ENCODE data around the gene POMGNT1. TPM values are rescaled to one million over a fixed set of nuclear protein-coding genes. Genes with fewer than 3 reads are reported as not detected.

The POMGNT1 gene
- total and polyA plus RNA-seq, 10 of the 15 experiments (the other 5 are each of a cell fraction or from before 2014, with no cell fraction given): 8.6 to 35.2 (median 29.5) TPM

GRCh38 chr1:46169811-46170454, 28.3 kb downstream of the POMGNT1 start (continued):
- TF ChIP-seq RB1 (IDR thresholded peaks at IDR 0.05; ENCODE audit: borderline replicate concordance) (no peak), TCF7 (IDR thresholded peaks at IDR 0.05; ENCODE audit: borderline replicate concordance) (no peak), YY1 (IDR thresholded peaks at IDR 0.05; ENCODE audit: low read depth, low read length) (no peak), ZNF207 (IDR thresholded peaks at IDR 0.05; ENCODE audit: borderline replicate concordance) (no peak), BCL11A (IDR thresholded peaks at IDR 0.05; ENCODE audit: low read depth, low read length) (no peak), SREBF2 (IDR thresholded peaks at IDR 0.05; ENCODE audit: low read length) (no peak), RELA (IDR thresholded peaks at IDR 0.05; ENCODE audit: borderline replicate concordance, partially characterized antibody) (no peak), IKZF2 (IDR thresholded peaks at IDR 0.05) (no peak), KLF5 (IDR thresholded peaks at IDR 0.05; ENCODE audit: partially characterized antibody) (no peak), BACH1 (IDR thresholded peaks at IDR 0.05; ENCODE audit: borderline replicate concordance) (no peak), CEBPB (IDR thresholded peaks at IDR 0.05; ENCODE audit: borderline replicate concordance in 1 of 2, low read depth in 2 of 2, low read length in 2 of 2) (no peak), SUZ12 (IDR thresholded peaks at IDR 0.05; ENCODE audit: unreplicated experiment) (no peak)

- ATAC-seq: no peak
- intact Hi-C loops (cut with micrococcal nuclease; ENCODE audit: unreplicated experiment): no loop called here
- FAIRE-seq: no peak
- WGBS (ENCODE audit: insufficient coverage, insufficient replicate concordance, low lambda C conversion rate, missing lambda C conversion rate): 46% methylated on average over 1 of the region's 1 CpG
- POLR2A ChIA-PET: interaction anchor here (1.4 kb wide), 1 partner anchor 34 kb away, joined by 4 read pairs; no protein-coding TSS in a partner anchor
- DNase-seq (ENCODE audit: low read depth, low spot score): no peak
- Histone ChIP-seq H3K27ac (ENCODE audit: control insufficient read depth, insufficient read depth) (no peak overlapping the region), H3K4me1 (ENCODE audit: control insufficient read depth, insufficient read depth, low read length) (peaks cover 17% of the 10 kb centered on the region), H3K4me3 (no peak overlapping the region), H4K20me1 (ENCODE audit: control insufficient read depth, insufficient read depth) (no peaks in the 10 kb centered on the region; the same call in 1 of the 2 replicates), H3K9ac (ENCODE audit: control insufficient read depth, insufficient read depth, low read length) (no peak overlapping the region), H3K9me3 (replicated peaks; ENCODE audit: control insufficient read depth, insufficient read depth, low read length) (no peaks in the 10 kb centered on the region), H2AFZ (ENCODE audit: control insufficient read depth, low read depth, low read length) (no peak overlapping the region), H3K27me3 (replicated peaks in 1 of 2; ENCODE audit: control insufficient read depth in 2 of 2, insufficient read depth in 2 of 2, low read length in 1 of 2) (no peaks in the 10 kb centered on the region; a peak in 1 of 4 replicates), H3K4me2 (ENCODE audit: control insufficient read depth, insufficient read depth) (no peak overlapping the region), H3K79me2 (ENCODE audit: control insufficient read depth, insufficient read depth, low read length) (no peaks in the 10 kb centered on the region), H3K36me3 (ENCODE audit: control insufficient read depth in 2 of 2, insufficient read depth in 2 of 2, low read length in 1 of 2) (no peaks in the 10 kb centered on the region)
- BruUV-seq (replicated peaks): no TSS peak
- CTCF ChIA-PET: interaction anchor here (0.7 to 17.5 kb wide), 5 partner anchors 10 to 131 kb away, joined by 3 to 293 read pairs (median 5); no protein-coding TSS in a partner anchor
- RAD21 ChIA-PET (ENCODE audit: unreplicated experiment): interaction anchor here (0.7 kb wide), 1 partner anchor 127 kb away, joined by 3 read pairs; no protein-coding TSS in a partner anchor
- SMC1A ChIA-PET (ENCODE audit: uncharacterized antibody, unreplicated experiment): interaction anchor here (0.8 to 1.4 kb wide), 2 partner anchors 17 to 34 kb away, joined by 3 read pairs; no protein-coding TSS in a partner anchor
- in situ Hi-C loops (cut with MboI): no loop called here
- TF ChIP-seq MTA2 (IDR thresholded peaks at IDR 0.05; ENCODE audit: low read depth): no peak
- TF ChIP-seq CEBPZ (IDR thresholded peaks at IDR 0.05; ENCODE audit: low read depth, low read length): no peak
- no peak for TF ChIP-seq YBX1 (IDR thresholded peaks at IDR 0.05)
- no peak for TF ChIP-seq SMC3 (IDR thresholded peaks at IDR 0.05; ENCODE audit: borderline replicate concordance, low read length)
- no peak for TF ChIP-seq TCF3 (IDR thresholded peaks at IDR 0.05; ENCODE audit: borderline replicate concordance, insufficient read depth, low read depth, low read length)
- no peak for TF ChIP-seq ZNF622 (IDR thresholded peaks at IDR 0.05)
- TF ChIP-seq ESRRA (IDR thresholded peaks at IDR 0.05; ENCODE audit: low read length): no peak
- TF ChIP-seq BCL11A (IDR thresholded peaks at IDR 0.05; ENCODE audit: low read depth, low read length): no peak
- TF ChIP-seq TAF1 (IDR thresholded peaks at IDR 0.05; ENCODE audit: borderline replicate concordance, low read depth, low read length): no peak
- no peak for TF ChIP-seq ZNF274 (IDR thresholded peaks at IDR 0.05; ENCODE audit: insufficient read depth, insufficient read length)
- no peak for TF ChIP-seq USF2 (IDR thresholded peaks at IDR 0.05; ENCODE audit: borderline replicate concordance, low read depth, low read length)
These were observed 29.8 kb downstream of the POMGNT1 start for GRCh38 chr1:46168477-46168876.
